Measurements from ENCODE around the gene EPHB4.
"Not testable (repeated sequence)": the region's sequence is repeated elsewhere in the genome, so short reads cannot be mapped to it uniquely, and the experiment has no call there.

Gene EPHB4

GRCh38 chr7:100765250-100765649 lies 62.1 kb downstream of the EPHB4 start:
- H3F3A ChIP-seq (ENCODE audit: low read depth) = no peaks in the 10 kb centered on the region
- H3K4me2 ChIP-seq (ENCODE audit: low read depth, low read length, poor library complexity, severe bottlenecking) = no peak overlapping the region
- no peaks in the 10 kb centered on the region for H3K9me3 ChIP-seq (ENCODE audit: insufficient read depth, low read depth, low read length)
- H3K79me2 ChIP-seq (ENCODE audit: insufficient read depth, low read length) = no peaks in the 10 kb centered on the region
- H4K20me1 ChIP-seq (ENCODE audit: insufficient read depth, low read length, poor library complexity, severe bottlenecking) = no peaks in the 10 kb centered on the region
- no peaks in the 10 kb centered on the region for H3K9me2 ChIP-seq (replicated peaks; ENCODE audit: low read depth, low read length)
- no peaks in the 10 kb centered on the region for H3K27me3 ChIP-seq (ENCODE audit: insufficient read depth, low read length, poor library complexity, severe bottlenecking)
- H3K36me3 ChIP-seq (ENCODE audit: insufficient read depth, low read length) = no peaks in the 10 kb centered on the region
- H3K4me3 ChIP-seq (ENCODE audit: low read length, poor library complexity, severe bottlenecking) = no peak overlapping the region
- H3K9ac ChIP-seq (ENCODE audit: low read depth, low read length, poor library complexity, severe bottlenecking) = no peak overlapping the region
- H2AFZ ChIP-seq (ENCODE audit: low read length) = no peak overlapping the region
- TF ChIP-seq, protein P1, sequence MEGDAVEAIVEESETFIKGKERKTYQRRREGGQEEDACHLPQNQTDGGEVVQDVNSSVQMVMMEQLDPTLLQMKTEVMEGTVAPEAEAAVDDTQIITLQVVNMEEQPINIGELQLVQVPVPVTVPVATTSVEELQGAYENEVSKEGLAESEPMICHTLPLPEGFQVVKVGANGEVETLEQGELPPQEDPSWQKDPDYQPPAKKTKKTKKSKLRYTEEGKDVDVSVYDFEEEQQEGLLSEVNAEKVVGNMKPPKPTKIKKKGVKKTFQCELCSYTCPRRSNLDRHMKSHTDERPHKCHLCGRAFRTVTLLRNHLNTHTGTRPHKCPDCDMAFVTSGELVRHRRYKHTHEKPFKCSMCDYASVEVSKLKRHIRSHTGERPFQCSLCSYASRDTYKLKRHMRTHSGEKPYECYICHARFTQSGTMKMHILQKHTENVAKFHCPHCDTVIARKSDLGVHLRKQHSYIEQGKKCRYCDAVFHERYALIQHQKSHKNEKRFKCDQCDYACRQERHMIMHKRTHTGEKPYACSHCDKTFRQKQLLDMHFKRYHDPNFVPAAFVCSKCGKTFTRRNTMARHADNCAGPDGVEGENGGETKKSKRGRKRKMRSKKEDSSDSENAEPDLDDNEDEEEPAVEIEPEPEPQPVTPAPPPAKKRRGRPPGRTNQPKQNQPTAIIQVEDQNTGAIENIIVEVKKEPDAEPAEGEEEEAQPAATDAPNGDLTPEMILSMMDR (conservative IDR thresholded peaks at IDR 0.05; ENCODE audit: low read length) = no peak
- no peak for TF ChIP-seq EZH2phosphoT487 (IDR thresholded peaks at IDR 0.05; ENCODE audit: borderline replicate concordance)
- no peaks in the 10 kb centered on the region for H3K4me1 ChIP-seq (ENCODE audit: insufficient read depth, low read length, poor library complexity, severe bottlenecking)

DNA sequence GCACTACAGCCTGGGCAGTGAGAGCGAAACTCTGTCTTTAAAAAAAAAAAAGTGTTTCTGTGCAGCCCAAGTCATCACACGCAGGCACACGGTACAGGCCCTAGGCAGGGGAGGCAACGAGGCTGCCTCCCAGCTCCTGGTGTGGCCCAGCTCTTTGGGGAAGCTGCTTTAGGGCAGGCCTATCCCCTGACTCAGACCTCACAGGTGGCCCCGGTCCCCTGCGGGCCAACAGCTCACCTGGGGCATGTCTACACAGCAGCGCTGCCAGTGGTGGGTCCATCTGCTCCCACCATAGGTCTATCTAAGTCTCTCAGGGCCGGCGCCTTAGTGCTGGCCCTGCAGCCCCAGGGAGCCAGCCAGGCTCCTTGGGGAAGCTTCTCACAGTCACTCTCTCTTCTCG lies 62.5 kb downstream of the EPHB4 start:
- no peaks in the 10 kb centered on the region for H3K79me2 ChIP-seq (ENCODE audit: insufficient read depth, low read length)
- H3K9ac ChIP-seq (ENCODE audit: low read depth, low read length, poor library complexity, severe bottlenecking) = no peak overlapping the region
- H3K36me3 ChIP-seq (ENCODE audit: insufficient read depth, low read length) = no peaks in the 10 kb centered on the region
- TF ChIP-seq, protein P1 (conservative IDR thresholded peaks at IDR 0.05; ENCODE audit: low read length) = no peak
- TF ChIP-seq EZH2phosphoT487 (IDR thresholded peaks at IDR 0.05; ENCODE audit: borderline replicate concordance) = no peak
- no peaks in the 10 kb centered on the region for H3K27me3 ChIP-seq (ENCODE audit: insufficient read depth, low read length, poor library complexity, severe bottlenecking)
- H3K4me3 ChIP-seq (ENCODE audit: low read length, poor library complexity, severe bottlenecking) = no peak overlapping the region
- H3K9me3 ChIP-seq (ENCODE audit: insufficient read depth, low read depth, low read length) = no peaks in the 10 kb centered on the region
- H3K4me1 ChIP-seq (ENCODE audit: insufficient read depth, low read length, poor library complexity, severe bottlenecking) = no peaks in the 10 kb centered on the region
- no peaks in the 10 kb centered on the region for H4K20me1 ChIP-seq (ENCODE audit: insufficient read depth, low read length, poor library complexity, severe bottlenecking)
- no peak overlapping the region for H3K4me2 ChIP-seq (ENCODE audit: low read depth, low read length, poor library complexity, severe bottlenecking)
- no peak overlapping the region for H2AFZ ChIP-seq (ENCODE audit: low read length)
- no peaks in the 10 kb centered on the region for H3K9me2 ChIP-seq (replicated peaks; ENCODE audit: low read depth, low read length)
- no peaks in the 10 kb centered on the region for H3F3A ChIP-seq (ENCODE audit: low read depth)

DNA sequence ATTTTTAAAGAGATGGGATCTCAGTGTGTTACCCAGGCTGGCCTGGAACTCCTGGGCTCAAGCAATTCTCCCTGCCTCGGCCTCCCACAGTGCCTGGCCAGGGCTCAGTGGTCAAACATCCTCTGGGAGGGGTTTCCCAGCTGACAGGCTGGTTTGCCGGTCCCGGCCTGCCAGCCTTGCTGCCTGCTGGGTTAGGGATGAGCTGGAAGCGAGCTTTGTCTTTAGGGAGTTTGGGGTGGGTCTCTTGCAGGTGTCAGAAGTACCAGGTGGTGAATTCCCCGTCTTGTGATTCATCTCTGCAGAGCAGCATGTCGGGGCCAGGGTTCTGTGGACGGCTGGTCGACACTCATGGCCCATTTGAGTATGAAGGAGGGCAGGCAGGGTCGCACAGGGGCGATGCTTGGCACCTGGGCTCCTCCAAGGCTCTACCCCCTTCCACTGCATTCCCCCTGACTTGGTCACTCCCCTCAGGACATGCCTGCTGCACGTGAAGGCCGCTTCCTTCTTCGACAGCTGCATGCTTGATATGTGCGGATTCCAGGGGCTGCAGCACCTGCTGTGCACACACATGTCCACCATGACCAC lies 63.7 kb downstream of the EPHB4 start:
- no peak overlapping the region for H3K4me2 ChIP-seq (ENCODE audit: low read depth, low read length, poor library complexity, severe bottlenecking)
- H3K9me2 ChIP-seq (replicated peaks; ENCODE audit: low read depth, low read length) = no peaks in the 10 kb centered on the region

GRCh38 chr7:100762841-100763240 lies 64.5 kb downstream of the EPHB4 start:
- not testable (repeated sequence) for H3K4me3 ChIP-seq (ENCODE audit: low read length, poor library complexity, severe bottlenecking); H3K4me1 ChIP-seq (ENCODE audit: insufficient read depth, low read length, poor library complexity, severe bottlenecking); H3K9me2 ChIP-seq (replicated peaks; ENCODE audit: low read depth, low read length); H3K79me2 ChIP-seq (ENCODE audit: insufficient read depth, low read length); H3K9ac ChIP-seq (ENCODE audit: low read depth, low read length, poor library complexity, severe bottlenecking); H4K20me1 ChIP-seq (ENCODE audit: insufficient read depth, low read length, poor library complexity, severe bottlenecking); H3K36me3 ChIP-seq (ENCODE audit: insufficient read depth, low read length); H3F3A ChIP-seq (ENCODE audit: low read depth); H2AFZ ChIP-seq (ENCODE audit: low read length); H3K27me3 ChIP-seq (ENCODE audit: insufficient read depth, low read length, poor library complexity, severe bottlenecking); H3K9me3 ChIP-seq (ENCODE audit: insufficient read depth, low read depth, low read length); H3K4me2 ChIP-seq (ENCODE audit: low read depth, low read length, poor library complexity, severe bottlenecking)

More for the DNA sequence above, 63.7 kb downstream of the EPHB4 start:
- Histone ChIP-seq H2AFZ (ENCODE audit: low read length) (no peak overlapping the region), H3K9me3 (ENCODE audit: insufficient read depth, low read depth, low read length) (no peaks in the 10 kb centered on the region), H3K4me3 (ENCODE audit: low read length, poor library complexity, severe bottlenecking) (no peak overlapping the region), H3K27me3 (ENCODE audit: insufficient read depth, low read length, poor library complexity, severe bottlenecking) (no peaks in the 10 kb centered on the region), H4K20me1 (ENCODE audit: insufficient read depth, low read length, poor library complexity, severe bottlenecking) (no peaks in the 10 kb centered on the region), H3K79me2 (ENCODE audit: insufficient read depth, low read length) (no peaks in the 10 kb centered on the region), H3K9ac (ENCODE audit: low read depth, low read length, poor library complexity, severe bottlenecking) (no peak overlapping the region), H3K36me3 (ENCODE audit: insufficient read depth, low read length) (no peaks in the 10 kb centered on the region), H3K4me1 (ENCODE audit: insufficient read depth, low read length, poor library complexity, severe bottlenecking) (no peaks in the 10 kb centered on the region), H3F3A (ENCODE audit: low read depth) (no peaks in the 10 kb centered on the region)
- TF ChIP-seq EZH2phosphoT487 (IDR thresholded peaks at IDR 0.05; ENCODE audit: borderline replicate concordance) = no peak
- TF ChIP-seq, protein P1 (conservative IDR thresholded peaks at IDR 0.05; ENCODE audit: low read length) = no peak

Data from Loucy (cell line).